Activated CD4-positive, alpha-beta T cell treated with anti-CD3 and anti-CD28 coated beads, Interleukin-2, amount 50 U/mL, for 1 hour (primary cell): ENCODE results near the gene FMN2.

Experiments
- DNase-seq: peaks from one replicate; pipeline ENCODE4 v3.0.0-alpha.2; 2020

The FMN2 gene

DNA sequence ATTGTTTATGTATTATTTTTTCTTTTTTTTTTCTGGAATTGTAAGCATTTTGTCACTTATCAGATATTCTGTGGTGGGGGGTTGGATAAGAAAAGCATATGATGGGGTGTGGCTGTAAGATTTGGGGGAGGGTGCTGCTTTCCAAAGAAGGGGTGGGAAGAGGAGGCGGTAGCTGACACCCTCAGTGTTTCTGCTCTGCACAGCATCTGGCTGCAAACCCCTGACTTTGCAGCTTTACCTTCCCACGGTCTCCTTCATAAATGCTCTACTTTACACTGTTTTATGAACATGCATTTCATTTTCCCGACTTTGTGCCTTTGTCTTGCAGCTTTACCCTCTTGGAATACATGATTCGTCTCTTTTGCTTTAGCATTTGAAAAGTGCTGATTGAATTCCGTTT, 7.6 kb downstream of the FMN2 start:
- DNase-seq = no peak

DNA sequence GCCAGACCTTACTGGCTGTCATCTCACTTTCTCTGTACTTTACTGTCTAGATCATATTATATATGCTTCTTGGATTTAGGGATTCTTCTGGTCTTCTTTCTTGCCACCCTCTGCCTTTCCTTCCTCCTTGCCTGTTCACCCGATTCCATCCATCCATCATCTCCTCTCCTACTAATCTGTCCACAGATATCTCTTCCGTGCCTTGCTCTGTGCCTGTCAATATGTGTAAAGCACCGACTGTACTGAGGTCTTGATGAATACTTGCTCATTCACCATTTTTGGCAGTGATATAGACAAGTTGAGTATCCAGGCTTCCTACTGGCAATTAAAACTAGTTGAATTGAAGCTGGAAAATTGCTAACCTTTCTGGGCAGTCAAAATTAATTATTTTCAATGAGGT, 8.1 kb downstream of the FMN2 start:
- DNase-seq = no peak

DNA sequence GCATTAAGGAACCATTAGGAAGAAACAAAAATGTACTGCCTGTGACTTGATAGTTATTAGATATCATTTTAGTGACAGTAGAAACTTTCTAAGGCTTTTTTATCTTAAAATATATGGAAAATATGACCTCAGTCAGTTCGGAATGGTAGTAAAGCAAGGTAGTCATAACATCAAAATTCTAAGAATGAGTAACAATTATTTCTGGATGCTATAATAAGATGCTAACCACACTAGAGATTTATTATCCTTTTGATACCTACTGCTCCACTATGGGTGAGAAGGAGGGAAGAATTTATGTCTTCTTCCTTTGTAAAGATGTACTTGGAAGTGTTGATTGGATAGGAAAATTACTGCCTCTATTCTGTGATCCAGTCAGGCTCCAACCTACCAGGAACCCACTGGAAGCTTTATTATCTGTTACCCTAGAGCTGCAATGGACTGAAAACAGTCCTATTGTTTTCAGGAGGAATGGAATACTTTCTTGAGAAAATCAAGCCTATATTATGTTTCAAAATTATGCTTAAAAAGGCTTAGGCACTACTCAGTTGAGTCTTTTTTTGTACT, 8.8 kb downstream of the FMN2 start:
- no peak for DNase-seq

DNA sequence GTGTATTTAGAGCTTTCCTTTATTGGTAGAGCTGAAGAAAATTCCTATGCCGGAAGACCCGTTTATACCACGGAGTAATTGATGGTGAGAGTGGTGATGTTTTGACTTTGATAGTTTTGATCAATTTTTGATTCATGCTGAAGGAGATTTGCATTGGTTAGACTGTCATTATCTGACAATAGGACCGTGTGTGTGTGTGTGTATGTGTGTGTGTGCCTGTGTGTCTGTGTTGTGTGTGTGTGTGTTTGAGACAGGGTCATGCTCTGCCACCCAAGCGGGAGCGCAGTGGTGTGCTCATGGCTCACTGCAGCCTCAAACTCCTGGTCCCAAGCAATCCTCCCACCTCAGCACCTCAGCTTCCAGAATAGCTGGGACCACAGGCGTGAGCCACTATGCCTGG, 9.6 kb downstream of the FMN2 start:
- no peak for DNase-seq

DNA sequence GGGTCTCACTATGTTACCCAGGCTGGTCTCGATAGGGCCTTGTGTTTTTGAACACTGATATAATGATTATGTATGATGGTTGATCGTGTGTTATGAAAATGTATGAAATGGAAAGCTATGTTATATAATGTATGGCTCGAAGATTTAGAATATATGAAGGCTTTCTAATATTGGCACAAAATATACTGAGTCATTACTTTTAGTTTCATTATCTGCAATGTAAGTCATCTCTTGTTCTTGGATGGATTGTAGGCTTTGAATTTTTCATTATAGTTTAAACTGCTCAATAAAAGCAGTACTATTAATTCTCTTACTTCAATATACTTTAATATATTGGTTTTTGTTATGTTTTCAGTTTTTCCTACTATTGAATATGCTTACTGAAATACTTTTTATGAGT, 10.1 kb downstream of the FMN2 start:
- DNase-seq = no peak

DNA sequence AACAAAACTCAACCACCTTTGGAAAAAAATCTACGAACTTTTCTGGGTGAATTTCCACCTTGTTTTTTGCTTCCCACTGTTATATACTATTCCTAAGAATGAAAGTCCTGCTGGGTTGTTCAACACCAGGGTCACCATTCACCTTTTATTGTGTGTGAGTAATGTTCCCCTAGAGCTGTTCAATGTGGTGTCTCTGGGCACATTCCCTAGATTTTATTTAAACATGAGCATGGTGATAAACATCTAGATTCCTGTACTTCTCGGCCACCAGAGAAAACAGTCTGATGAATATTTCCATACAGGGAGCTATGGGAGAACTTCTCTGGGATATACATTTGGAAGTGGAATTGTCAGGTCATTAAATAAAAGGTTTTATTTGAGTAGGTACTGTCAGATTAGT, 13.0 kb downstream of the FMN2 start:
- DNase-seq = no peak

DNA sequence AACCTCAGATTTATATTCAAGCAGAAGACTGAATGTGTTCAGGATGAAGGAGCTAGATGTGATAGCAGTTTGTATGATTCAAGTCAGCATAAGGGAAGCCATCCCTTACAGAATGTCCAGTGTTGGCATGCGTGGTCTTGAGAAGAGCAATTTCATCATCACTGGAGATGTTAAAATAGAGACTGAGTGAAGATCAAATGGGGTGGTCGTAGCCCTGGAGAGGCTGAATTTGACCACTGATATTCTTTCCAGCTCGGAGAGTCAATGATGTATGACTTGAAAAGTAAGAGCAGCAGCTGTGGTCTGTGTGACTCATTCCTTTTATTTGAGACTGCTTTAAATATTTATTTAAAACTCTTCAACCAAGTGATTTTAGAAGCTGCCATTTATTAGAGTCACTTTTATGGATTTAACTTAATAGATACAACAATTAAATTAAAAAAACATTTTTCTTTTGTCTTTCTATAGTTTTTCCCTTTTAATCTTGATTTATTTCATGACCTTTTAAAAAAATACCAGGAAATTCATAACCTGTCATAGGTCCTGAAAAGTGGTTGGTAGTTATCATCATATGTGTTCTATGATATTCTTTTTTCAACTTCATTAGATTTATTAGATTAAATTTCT, 15.5 kb downstream of the FMN2 start:
- DNase-seq = no peak

DNA sequence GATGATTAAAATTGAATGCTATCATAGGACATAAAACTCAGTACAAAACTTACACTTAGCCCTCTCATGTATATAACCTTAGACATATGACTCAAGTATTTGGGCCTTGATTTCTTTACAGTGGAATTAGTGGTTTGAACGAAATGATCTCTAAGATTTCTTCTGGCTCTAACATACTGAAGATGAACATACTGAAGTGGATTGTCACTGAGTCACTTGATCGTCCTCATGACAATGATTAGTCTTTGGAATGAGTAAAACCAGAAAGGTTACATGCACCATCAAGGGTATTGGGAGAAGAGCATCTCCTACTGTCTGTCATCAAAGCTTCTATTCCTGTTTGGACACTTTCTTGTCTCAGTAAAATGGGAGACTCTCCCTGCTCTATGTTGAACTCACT, 17.4 kb downstream of the FMN2 start:
- DNase-seq = no peak

DNA sequence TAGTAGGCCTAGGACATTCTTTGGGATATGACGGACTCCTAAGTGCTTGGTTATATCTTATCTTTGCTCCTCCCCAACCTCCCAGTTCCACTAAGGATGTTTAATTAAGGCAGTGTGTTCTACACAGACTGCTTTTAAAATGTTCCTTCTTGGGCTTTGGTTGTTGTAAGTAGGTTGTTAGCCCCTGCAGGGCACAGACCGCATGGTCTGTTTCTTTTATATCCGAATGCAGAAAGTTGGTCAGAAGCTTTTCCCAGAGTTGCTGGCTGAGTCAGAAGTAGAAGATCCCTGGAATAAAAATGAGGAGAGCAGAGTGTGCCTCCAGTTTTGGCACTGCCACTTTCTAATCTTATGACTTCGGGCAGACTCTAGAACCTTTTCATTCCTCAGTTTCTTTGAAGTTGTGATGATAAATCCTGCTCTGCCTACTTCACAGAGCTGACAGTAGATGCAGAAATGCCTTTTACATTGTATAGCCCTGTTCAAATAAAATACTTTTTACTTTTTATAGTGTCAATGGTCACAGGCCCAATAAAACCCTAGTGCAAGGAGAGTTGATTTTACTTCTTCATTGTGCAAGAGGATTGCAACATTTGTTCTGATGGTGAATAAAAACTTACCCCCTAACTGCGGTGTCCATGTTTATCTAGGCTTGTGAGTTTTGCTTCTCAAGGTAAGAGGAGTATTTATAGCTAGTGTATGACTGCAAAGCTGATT, 18.4 kb downstream of the FMN2 start:
- no peak for DNase-seq

DNA sequence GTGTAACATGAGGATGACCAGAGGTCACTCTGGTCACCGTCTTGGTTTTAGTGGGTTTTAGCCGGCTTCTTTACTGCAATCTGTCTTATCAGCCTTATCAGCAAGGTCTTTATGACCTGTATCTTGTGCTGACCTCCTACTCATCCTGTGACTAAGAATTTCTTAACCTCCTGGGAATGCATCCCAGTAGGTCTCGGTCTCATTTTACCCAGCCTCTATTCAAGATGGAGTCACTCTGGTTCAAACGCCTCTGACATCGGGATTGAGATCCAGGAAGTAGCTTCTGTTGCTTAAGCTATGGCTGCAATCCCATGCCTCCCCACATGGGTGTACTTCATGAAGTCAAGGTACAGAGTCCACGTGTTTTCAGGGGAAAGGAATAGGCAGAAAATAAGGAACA, 19.9 kb downstream of the FMN2 start:
- DNase-seq = no peak

DNA sequence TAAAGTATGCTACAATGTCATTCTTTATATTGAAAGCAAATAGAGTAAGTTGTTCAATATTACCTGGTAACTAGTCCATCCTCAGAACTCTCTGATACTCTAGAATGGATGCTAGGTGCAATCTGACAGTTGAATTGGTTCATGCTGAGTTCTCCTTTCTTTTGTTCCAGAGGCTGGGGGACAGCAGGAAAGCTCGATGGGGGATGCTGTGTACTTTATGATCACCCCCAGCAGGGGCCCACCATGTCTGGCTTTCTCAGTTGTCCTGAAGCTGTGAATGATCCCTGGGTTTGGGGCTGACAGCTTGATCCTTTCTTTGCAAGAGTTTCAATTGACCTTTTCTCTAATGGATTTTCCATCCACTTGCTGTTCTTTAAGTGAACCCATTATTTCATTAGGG, 22.5 kb downstream of the FMN2 start:
- no peak for DNase-seq

DNA sequence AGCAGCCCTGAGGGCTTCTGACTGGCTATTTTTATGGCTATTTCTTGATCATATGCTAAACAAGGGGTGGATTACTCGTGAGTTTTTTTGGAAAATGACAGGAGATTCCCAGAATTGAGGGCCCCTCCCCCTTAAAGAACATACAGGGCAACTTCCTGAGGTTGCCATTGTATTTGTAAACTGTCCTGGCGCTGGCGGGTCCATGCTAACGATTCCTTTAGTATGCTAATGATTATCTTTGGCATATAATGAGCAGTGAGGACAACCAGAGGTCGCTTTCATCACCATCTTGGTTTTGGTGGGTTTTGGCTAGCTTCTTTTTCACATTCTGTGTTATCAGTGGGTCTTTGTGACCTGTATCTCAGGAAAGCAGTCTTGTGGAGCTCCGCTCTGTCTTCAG, 24.1 kb downstream of the FMN2 start:
- DNase-seq = no peak

DNA sequence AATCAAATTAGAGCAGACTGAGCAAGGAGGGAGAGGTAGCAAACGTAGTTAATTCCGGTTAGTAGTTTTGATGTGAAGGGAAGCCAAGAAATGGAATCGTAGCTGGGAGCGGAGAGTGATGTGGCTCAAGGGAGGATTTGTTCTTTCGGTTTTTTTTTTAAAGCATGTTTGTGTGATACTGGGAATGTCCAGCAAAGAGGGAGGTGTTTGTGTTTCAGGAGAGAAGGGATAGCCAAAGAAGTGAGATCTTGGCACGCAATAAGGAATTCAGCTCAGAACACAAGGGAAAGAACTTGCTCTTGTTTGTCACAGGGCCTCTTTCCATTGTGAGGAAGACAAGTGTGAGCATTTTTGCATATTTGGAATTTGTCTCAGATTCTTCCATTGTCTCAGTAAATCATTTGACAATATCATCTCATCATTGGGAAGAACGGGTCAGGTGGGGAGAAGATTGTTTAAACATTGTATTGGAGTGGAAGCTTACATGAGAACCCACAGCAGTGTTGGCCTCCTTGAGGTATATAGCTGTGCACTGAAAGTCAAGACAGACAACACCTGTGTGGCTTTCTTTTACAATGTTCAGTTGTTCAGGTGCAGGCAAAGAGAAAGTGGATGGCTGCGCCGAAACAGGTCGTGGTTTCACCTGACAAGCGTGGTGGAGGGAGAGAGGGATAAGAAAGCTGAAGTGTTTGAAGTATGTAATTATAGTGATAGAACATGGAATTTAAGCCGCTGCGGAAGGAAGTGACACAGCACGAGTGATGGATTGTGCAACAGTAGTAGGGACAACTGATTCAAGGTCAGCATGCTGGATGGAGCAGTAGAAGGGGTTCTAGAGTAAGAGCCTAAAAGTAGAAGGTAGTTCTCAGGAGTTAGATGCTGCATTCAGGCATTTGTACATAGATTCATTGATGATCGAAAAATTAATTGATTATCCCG, 25.4 kb downstream of the FMN2 start:
- no peak for DNase-seq

DNA sequence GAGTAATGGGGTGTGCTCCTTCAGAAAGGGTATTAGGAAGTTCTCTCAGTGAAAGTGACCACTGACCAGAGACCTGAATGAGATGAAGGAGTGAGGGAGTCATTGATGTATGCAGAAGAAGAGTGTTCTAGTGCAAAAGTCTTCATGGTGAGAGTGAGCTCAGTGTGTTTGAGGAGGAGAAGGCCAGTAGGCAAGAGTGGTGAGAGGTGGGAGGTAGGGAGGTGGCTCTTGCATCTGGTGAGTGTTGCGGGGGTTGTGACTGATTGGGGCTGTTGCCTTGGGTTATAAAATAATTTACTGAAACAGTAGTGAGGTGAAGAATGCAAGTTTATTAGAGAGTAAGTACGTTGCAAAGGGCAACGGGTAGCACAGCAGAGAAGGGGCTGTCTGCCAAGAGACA, 26.2 kb downstream of the FMN2 start:
- DNase-seq = no peak

DNA sequence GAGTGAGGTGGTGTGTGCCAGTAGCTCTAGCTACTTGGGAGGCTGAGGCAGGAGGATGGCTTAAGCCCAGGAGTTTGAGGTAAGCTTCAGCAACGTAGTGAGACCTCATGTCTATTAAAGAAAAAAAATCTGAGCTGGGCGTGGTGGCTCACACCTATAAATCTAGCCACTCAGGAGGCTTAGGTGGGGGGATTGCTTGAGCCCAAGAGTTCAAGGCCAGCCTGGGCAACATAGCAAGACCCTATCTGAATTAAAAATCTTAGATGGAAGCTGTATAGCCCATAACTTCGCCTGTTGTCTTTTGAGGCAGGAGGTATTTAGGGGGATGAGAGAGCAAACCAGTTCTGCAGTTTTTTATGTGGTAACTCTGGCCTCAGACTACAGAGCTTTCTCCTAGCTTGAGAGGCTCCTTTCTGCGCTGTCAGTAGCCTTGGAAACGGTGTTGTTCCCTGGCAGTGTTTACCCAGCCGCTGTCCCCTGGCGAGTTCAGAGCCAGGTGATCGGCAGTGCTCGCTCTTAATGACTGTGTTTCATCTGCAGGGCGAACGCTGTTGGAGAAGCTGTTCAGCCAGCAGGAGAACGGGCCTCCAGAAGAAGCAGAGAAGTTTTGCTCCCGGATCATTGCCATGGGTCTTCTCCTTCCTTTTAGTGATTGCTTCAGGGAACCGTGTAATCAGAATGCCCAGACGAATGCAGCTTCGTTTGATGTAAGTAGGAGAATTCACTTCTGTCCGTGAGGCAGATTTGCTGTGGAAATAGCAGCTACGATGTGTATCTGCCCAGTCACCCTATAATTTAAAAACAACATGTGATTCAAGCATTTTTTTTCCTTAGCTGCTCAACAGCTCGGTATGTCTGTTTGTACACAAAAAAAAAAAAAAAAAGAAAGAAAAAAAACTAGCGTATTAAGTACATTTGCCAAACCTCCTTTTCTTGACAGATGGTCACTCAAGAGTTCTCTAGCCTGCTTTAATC, 31.2 kb downstream of the FMN2 start:
- peak; percentile 1 for DNase-seq

DNA sequence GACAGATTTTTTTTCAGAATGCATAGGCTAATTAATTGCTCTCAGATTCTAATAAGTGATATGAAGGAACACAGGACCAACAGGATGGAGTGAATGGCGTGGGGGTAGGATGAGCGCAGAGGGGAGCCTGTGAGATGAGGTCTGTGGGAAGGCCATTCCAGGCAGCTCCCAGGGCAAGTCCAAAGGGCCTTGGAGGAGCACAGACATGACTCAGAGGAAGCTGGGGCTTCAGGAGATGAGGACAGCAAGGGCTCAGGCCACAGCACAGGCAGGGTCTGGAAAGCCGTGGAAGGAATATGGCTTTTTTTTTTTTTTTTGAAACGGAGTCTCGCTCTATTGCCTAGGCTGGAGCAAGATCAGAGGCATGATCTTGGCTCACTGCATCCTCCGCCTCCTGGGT, 35.1 kb downstream of the FMN2 start:
- no peak for DNase-seq

DNA sequence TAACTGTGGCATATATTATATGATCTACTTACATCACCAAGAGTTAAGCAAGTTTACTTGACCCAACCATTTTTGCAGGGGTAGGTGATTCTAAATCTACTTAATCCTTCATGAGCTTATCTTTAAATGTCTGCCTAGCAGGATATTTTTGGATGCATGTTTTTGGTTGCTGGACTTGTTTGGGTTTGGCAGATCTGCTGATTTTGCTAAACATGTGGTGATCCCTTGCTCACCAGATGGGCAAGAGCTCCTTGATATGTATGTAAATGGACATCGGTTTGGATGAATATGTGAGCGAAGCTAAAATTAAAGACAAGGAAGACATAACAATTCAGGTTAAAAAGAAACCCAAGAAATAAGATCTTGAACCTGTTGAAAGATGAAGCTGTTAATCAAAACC, 36.7 kb downstream of the FMN2 start:
- DNase-seq = no peak

DNA sequence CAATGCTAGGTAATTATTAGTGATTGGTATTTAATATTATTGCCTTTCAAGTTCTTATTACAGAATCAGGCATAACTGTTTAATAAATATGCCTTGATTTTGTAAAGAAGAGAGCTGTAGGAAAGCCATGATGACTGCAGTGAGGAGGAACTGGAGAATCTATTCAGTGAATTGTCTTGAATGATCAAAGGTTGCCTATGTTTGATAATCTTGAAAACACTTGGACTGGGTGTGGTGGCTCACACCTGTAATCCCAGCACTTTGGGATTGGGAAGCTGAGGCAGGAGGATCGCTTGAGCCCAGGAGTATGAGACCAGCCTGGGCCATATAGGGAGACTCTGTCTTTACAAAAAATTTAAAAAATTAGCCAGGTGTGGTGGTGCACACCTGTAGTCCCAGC, 42.4 kb downstream of the FMN2 start:
- DNase-seq = no peak

DNA sequence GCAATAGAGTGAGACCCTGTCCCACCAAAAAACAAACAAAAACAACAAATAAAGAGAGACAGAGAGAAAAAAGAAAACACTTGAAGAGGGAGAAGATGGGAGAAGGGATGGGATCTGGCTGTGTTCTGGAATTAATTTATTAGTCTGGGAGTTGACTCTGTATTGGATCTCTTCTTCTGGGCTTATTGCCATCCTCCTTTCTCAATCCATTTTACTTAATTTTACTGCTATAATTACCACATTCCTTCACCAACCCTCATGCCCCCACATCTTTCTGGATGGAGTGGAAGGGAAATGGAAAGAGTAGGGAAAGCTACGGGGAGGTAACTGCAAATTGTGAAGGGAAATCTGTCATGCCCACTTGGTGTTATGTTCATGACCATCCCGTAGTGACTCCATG, 42.9 kb downstream of the FMN2 start:
- DNase-seq = no peak

DNA sequence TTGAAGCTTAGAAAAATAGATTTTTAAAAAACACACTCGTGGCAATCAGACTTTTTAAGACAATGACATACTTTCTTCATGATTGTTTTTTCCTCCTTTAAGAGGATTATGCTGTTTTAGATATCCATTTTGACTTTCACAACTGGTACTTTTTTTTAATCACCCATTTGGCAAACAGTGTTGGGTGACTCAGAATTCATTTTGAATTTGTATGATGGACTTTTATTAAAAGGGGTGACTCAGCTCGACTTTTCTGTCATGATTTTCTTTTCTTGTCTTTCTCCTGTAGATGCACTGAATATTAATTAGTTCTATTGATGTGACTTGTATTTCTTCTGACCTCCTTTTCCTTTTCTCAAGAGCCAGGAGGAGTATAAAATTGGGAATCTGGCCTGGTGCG, 44.7 kb downstream of the FMN2 start:
- DNase-seq = no peak

DNA sequence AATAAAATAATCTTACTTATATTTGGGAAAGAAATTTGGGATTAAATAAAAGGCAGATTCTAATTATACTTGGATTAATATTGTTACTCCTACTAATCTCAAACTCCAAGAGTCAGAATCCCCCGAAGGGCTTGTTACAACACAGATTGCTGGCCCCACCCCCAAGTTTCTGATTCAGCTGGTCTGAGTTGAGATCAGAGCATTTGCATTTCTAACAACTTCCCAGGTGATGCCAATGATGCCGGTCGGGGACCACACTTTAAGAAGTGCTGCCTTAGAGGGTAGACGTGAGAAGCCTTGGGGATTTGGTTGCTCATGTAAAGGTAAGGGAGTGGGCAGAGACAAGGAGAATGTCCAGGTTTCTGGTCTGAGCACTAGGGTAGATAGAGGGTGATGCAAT, 47.2 kb downstream of the FMN2 start:
- no peak for DNase-seq

DNA sequence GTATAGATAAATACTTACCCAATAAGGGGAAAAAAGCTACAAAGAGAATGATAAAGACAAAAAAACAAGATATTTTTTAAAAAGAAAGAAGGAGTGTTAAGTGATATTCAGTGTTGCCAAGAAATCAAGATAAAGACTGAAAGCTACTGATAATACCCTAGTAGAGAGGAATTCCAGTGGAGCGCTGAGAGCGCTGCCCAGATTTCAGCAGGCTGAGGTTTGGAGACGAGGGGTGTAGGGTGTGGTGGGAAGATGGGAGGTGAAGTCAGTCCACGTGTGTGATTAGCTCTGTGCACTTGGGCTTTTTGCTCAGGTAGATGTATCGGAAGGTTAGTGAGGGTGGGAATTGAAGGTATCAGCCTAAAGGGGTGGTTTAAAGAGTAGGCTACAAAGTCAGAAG, 47.8 kb downstream of the FMN2 start:
- no peak for DNase-seq
